NCI-H1092 (cell line): ENCODE results near the gene MBTD1.
"Not testable (repeated sequence)": the region's sequence is repeated elsewhere in the genome, so short reads cannot be mapped to it uniquely, and the experiment has no call there.

Experiments used
- DNase-seq: peaks from one replicate; lab custom pipeline; 2025; lab: John Stamatoyannopoulos, UW

The MBTD1 gene

DNA sequence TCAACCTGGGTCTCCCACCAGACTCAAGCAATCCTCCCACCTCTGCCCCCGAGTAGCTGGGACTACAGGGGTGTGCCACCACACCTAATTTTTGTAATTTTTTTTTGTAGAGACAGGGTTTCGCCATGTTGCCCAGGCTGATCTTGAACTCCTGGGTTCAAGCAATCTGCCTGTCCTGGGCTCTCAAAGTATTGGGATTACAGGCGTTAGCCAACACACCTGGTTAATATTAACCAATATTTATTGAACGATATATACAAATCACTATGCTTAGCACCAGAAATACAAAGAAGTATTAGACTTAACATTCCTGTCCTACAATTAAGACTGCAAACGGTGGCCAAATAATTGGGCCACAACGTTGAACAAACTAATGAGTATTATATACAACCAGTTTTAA, 4.2 kb downstream of the MBTD1 start:
- DNase-seq = no peak

DNA sequence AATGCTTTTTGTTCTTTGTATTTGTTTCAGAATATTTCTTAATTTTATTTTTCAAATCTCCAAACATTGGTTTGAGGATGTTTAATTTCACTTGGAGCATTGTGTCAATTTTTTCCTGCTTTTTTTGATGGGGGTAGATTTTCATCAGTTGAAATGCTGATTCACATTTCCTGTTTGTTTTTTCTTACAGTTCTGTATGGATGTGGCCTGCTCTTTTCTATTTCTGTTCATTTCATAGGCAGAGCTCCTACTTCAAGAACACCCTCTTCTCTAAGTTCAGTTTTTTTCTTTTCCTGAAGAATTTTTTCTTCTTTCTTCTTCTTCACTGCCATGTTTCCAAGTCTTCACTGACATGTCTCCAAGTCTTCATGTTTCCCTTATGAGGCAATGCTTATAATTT, 8.8 kb downstream of the MBTD1 start:
- no peak for DNase-seq

DNA sequence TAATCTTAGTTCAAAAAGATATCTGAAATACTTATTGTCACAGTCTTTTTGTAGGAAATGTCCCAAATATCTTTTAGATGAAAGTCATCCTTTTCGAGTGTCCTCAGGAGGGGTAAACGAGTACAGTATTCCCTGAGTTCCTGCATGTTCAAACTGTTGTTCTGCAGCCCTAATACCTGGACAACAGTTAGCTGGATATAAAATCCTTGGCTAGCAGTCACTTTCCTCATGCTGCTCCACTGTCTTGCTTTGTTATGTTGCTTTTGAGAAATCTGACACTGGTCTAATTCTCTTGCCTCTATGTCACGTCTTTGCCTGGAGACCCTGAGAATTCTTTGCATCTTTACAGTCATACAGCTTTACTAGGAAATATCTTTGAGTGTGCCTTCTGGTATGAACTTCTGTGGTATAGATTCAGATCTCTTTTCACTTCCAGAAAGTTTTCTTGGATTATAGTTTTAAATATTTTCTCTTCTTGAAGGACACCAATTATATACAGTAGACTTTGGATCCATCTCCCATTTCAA, 9.5 kb downstream of the MBTD1 start:
- DNase-seq = no peak

DNA sequence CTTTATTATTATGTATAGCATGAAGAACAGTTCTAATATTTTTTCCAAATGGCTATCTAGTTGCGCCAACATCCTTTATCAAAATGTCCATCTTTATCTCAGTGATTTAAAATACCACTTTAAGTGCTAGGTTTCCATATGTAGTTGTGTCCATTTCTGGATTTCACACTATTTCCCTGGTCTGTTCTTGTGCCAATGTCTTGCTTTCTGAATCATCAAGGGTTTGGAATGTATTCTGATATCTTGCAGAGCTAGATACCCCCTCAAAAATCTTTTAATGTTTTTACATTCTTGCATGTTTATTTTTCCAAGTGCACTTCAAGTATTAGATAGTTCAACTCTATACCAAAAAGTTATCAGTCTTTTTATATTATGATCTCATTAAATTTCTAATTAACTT, 14.3 kb downstream of the MBTD1 start:
- no peak for DNase-seq

DNA sequence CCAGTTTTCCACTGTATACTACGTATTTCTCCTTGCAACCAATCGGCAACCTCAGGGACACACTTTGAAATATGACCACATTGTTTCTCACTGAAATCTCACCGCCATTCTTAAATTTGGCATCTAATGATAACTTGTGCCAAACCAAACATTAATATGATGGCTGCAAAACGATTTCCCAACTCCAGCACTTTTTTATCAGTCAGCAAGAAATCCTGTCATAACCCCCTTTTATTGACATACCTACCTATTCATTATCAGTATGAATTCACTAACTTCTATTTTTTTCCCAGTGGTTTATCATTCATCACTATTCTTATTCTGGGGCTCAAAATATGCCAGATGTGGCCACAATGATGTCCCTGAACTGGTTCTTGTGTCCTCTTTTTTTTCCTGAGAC, 15.8 kb downstream of the MBTD1 start:
- no peak for DNase-seq

DNA sequence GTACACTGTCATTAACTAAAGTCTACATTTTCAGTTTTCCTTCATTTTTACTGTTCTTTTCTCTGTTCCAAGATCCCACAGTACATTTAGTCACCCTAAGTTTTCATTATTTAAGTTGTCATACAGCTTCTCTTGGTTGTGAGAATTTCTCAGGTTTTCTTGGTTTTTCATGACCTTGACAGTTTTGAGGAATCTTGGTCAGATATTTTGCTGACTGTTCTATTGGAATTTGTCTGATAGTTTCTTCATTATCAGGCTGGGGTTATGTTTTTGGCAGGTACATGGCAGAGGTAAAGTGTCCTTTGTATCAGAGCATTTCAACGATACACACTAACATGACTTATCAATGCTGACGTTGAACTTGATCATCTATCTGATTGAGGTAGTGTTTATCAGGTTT, 19.6 kb downstream of the MBTD1 start:
- no peak for DNase-seq

DNA sequence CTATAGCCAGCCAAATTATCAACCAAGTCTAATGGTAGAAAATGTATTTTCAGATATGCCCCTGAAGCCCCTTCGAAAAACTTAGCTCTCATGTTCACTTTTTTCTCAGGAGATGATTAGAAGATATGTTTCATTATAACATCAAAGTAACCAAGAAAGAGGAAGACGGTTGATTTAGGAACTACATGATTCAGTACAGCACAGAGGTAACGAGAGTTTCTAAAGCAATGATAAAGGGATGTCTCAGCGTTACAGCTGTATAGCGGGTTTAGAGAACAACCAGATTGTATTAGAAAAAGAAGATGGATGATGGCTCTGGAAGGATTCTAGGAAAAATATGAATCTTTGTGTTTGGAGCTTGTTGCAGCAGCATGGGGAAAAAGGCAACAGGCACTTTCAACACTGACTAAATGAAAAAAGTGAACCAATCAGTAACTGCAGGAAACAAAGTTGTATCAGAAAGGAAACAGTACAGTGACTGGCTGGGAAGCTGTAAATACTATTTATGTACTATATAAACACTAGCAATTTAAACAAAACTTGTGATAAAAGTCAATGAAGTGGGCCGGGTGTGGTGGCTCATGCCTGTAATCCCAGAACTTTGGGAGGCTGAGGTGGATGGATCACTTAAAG, 21.5 kb downstream of the MBTD1 start:
- DNase-seq = no peak

DNA sequence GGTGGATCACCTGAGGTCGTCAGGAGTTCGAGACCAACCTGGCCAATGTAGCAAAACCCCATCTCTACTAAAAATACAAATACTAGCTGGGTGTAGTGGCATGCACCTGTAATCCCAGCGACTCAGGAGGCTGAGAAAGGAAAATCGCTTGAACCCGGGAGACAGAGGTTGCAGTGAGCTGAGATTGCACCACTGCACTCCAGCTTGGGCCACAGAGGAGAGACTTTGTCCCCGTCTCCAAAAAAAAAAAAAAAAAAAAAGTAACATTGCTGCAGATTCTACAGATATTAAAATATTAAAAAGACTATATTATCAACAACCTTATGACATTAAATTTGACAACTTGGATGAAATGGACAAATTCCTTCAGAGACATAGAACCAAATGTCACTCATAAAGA, 25.7 kb downstream of the MBTD1 start:
- DNase-seq = no peak

DNA sequence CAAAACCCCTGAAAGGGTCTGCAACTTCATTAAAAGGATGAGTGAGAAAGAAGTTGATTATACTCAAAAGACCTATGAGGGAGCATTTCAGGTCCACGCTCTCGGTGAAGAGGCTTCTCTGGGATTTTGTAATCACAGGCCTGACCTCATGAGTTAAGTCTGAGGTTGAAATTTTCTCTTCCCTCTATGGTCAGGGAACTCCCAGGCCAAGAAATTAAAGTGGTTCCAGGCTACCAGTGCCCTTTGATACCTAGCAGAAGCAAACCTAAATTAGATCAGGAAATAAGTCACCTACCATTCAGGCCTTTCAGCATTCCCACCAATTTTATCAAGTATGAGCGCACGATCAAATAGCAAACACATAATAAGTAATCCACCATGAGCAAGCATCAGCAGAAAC, 27.9 kb downstream of the MBTD1 start:
- DNase-seq = no peak

DNA sequence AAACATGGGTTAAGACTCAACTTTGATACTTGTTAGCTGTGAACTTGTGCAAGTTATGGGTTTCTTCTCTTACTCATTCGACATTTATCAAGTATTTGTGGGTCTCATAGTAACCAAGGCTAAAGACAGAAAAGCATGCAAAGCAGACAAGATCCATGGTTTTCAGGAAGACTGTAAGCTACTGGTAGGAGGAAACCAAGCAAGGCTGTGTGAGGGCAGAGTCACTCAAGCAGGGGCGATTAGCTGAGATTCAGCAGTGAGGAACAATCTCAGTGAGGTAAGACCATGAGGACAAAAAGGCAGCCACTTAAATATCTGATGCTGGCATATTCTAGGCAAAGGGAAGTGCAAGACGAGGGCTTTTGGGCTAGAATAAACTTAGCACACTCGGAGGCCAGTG, 29.5 kb downstream of the MBTD1 start:
- DNase-seq = no peak

DNA sequence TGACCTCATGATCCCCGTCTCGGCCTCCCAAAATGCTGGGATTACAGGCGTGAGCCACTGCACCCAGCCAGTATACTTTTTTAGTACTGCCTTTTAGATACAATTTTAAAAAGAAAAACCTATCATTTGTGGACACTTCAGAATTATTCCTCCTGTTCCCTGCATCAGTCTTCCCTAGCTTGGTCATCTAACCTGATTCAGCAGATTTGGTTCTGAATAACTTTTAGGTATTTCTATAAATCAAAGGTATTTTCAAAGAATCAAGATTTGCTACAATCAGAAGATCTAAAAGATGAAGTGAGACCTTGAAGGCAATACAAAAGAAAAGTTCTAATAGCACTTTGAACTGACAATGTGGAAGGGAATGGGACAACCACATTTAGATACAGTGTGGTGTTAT, 30.0 kb downstream of the MBTD1 start:
- DNase-seq = no peak

DNA sequence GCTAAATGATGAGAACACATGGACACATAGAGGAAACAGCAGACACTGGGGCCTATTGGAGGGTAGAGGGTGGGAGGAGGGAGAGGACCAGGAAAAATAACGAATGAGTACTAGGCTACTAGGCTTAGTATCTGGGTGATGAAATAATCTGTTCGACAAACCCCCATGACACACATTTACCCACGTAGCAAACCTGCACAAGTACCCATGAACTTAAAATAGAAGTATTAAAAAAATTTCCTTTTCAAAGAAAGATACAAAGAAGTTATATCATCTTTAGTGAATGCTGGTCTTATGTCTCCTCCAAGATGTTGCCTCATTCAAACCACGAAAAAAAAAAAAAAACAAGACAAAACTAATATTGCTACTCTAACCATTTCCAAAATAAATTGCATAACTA, 31.7 kb downstream of the MBTD1 start:
- DNase-seq = no peak

DNA sequence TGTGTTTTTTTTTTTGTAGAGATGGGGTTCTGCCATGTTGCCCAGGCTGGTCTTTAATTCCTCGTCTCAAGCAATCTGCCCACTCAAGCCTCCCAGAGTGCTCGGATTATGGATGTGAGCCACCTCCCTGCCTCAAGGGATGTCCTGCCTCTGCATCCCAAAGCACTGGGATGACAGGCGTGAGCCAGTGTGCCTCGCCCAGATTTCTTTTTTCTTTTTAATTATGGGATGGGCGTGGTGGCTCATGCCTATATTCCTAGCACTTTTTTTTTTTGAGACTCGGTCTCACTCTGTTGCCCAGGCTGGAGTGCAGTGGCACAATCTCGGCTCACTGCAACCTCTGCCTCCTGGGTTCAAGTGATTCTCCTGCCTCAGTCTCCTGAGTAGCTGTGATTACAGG, 34.3 kb downstream of the MBTD1 start:
- not testable (repeated sequence) for DNase-seq

DNA sequence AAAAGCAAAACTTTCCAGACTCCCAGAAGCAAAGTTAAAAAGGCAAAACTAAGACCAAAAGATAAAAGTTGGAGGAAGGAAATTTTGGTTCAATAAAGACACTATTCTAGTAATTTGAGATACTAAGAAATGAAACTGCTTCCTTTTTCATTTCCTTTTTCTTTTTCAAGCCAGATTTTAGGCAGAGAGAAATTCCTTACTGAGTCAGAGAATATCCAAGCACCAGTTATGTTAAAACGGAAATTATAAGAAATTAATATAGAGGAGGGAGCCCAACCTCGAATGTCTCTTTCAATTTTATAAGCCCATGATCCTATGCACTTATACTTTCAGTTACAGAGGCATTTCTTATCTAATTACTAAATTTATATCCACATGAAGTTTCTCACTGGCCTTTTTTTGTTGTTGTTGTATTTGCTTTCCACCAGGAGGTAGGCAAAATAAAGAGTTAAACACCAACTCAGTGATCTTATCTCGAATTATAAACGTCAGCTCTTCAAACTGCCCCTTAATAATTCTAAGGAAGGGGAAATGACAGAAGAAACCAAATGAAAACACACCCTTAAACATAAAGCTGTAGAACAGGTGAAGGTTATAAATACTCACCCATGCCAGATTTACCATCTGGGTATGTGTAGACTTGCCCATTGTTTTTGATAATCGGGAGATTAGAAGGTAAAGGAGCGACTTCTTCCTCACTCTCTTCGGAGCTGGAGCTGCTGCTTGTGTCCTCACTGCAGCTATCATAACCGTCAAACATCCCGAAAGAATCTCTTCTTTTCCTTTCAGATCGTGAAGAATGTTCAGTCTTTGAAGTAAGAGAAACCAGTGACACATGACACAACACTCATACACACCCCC, 35.2 kb downstream of the MBTD1 start:
- DNase-seq = no peak

DNA sequence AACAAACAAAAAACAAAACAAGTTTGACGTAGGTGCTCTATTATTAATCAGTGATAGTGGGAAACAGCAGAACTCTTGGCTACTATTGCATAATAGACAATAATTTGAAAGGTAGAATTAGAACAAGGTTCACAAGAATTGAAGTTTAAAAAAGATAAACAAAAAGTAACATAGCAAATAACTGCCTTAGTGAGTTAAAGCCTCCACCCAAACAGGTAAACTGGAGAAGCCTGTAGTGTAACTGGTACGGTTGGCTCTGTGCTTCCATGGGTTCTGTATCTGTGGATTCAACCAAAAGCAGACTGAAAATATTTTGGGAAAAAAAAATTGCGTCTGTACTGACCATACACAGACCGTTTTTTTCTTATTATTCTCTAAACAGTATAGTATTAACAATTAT, 38.5 kb downstream of the MBTD1 start:
- DNase-seq = no peak

DNA sequence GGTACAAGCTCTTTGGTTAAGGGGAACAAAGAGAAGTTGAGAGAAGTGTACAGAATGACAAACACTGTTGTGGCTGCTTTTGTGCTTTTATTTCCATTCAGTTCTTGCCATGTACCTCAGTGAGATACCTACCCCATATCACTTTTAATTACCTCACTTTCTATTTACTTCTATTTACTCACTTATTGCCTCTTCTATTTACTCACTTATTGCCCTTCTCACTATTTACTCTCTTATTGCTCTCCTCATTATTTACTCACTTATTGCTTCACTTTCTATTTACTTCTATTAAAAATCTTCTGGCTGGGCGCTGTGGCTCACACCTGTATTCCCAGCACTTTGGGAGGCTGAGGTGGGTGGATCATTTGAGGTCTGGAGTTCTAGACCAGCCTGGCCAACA, 41.9 kb downstream of the MBTD1 start:
- DNase-seq = no peak

DNA sequence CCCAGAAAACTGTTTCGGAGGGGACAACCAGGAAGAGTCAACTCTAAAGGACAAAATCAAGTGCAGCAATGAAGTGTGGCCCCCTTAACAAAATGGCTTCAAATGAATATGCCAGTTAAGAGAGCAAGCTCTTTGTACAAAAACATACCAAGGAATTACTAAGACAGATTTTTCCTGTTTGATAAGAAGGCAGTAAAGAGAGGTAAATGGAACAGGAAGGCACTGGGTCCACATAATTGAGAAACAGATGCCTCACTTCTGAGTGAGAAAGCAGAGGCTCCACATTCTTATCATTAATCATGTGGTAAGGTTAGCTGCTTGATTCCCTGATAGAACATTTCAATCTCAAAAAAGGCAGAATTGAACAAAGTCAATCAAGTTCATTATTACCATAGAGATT, 44.9 kb downstream of the MBTD1 start:
- DNase-seq = no peak

DNA sequence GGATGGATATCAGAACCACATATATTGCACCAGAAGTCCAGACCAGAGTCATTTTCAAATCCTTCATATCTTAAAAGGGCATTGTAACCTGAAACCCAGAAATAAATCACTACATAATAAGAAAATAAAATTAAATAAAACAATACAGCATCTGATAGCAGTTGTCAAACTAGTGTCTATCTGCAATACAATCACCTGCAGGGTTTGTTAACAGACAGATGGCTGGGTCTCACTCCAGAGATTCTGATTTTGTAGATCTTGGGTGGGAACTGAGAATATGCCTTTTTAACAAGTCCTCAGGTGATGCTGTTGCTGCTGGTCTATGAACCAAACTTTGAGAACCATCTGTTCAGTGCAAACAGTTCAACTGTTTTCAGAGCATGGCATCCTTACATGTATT, 56.0 kb downstream of the MBTD1 start:
- no peak for DNase-seq

DNA sequence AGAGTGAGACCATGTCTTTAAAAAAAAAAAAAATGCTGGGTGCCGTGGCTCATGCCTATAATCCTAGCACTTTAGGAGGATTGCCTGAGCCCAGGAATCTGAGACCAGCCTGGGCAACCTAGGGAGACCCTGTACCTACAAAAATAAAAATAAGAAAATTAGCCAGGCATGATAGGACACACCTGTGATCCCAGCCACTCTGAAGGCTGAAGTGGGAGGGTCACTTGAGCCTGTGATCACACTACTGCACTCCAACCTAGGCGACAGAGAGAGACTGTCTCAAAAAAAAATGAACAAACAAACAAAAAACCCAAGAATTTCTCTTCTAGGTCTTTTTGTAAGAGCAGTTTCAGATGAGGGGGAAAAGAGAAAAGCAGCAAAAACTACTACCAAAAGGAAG, 59.0 kb downstream of the MBTD1 start:
- no peak for DNase-seq

DNA sequence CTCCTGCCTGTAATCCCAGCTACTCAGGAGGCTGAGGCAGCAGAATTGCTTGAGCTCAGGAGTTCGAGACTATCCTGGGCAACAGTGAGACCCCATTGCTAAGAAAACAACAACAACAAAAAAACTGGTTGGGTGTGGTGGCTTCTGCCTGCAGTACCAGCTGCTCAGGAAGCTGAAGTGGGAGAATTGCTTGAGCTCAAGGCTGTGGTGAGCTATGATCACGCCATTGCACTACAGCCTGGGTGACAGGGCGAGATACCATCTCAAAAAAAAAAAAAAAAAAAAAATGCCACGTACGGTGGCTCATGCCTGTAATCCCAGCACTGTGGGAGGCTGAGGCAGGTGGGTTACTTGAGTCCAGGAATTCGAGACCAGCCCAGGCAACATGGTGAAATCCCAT, 59.6 kb downstream of the MBTD1 start:
- DNase-seq = no peak

DNA sequence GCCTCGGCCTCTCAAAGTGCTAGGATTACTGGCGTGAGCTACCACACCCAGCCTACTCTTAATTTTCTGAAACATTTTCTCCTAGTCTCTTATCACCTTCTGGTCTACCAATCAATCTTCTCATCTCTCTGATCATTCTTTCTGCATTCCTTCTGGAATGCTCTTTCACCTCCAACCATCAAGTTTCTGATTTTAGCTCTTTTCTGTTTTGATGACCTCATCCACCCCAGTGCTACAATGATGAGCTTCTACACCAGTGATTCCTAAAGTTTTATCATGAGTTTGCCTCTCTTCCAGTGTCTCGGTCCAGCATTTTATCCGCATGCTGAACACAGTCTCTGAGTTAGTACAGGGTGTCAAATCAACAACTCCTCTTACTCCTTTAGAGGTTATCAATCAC, 62.1 kb downstream of the MBTD1 start:
- DNase-seq = no peak

DNA sequence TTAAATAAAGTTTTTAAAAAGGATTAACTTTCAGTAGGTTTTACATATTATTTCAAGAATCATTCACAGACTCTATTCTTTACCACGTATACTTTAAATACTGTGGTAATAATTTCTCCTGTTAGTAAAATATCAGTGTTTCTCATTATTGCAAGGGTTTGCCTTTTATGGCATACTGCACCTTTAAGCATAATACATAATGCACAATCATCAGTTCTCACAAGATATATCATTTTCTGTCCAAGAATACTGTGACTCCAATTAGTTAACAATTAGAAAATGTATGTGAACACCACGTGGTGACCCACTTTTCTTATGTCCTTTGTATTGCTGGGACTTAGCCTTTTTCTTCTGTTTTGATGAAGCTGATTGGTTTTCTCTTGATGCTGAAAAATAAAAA, 68.0 kb downstream of the MBTD1 start:
- DNase-seq = no peak

DNA sequence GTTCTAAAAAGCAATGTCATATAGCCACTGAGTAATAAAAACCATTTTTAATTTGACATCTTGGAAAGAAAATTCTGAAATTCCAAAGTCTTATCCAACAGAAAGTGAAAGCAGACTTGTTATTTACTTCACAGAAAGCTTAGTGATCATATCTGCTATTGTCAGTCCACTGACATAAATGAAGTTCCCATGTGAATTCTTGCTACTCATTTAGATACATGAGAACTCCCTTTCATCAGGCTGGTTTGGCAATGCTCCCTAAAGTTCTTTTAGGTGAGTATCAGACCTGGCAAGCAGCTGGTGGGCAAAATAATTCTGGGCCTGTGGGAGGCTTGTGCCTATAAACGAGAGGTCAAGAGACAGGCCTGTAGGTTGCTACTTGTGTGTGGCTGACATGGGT, 70.2 kb downstream of the MBTD1 start:
- DNase-seq = no peak

DNA sequence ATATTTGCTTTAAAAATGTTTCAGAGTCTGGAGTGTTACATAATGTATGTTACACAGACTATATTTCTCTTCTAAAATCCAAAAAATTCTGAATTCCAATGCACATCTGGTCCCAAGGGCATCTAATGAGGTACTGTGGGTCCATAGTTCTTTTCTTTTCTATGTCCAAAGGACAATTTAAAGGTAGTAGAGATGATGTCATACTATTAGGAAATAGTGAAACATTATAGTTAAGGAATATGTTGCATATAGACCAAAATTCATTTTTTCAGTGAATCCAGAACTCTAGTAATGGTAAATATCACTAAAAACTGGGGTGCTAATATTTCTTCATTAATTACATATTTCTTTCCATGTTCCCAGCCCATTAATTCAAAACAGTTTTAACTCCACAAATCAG, 70.7 kb downstream of the MBTD1 start:
- DNase-seq = no peak
